NCI-H526 treated with DMSO at 0.1 percent for 48 hours (cell line): ENCODE data around the gene TSPAN15.
"Not testable (repeated sequence)": the region's sequence is repeated elsewhere in the genome, so short reads cannot be mapped to it uniquely, and the experiment has no call there.

Source experiments
- DNase-seq: peaks from one replicate; lab custom pipeline; 2025; lab: John Stamatoyannopoulos, UW

The TSPAN15 gene

DNA sequence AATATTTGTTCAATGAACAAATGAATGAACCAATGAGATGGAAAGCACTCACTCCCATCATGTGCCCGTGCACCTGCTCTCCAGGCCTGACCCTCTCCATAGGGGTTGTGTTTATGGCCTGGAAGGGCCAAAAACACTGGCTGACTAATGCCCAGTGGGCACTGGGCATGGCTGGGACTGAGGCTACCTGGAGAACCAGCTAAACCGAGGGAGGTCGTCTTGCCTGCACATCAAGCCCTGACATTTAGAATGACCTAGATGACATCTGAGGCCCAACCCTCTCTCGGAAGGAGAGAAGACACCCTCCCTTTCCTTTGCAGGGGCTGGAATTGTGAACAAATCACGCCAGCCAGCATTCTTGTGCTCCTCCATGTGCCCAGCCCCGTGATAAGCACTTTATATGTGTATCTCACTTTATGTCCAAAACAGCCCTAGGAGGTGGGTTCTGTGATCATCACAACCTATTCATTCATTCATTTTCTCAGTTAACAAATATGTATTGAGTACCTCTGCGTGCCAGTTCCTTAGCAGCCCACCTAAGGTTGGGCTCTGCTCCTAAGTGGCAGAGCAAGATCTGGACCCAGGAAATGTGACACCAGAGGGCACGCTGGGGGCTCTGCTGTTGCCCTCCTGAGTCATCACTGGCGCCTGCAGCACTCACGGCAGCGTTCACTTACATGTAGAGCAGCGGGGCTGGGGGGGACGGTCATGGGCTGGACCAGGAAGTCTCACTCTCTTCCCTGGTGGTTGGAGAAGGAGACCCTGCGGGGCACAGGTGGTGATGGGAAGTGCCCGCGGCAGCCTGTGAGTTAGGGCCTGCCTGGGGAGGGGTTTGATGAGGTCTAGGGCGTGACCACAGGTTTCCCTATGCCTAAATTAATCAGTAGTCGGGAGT, 52.0 kb downstream of the TSPAN15 start:
- DNase-seq, result no peak

DNA sequence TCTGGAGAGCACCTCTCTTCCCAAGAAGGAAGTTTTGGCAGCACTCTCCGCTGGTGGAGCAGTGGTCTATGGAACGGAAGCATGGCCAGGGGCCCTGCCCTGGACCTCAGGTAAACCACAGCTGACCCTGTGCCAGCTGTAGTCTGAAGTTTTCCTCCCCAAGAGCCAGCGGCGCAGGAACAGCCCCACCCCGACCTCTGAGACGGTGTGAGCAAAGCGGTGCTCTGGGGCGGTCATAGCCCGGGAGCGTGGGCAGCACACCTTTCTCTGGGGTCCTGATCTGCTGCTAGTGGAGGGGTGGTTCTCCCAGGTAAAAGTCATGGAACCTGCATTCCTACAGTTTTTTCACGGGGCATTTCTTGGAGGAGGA, 52.6 kb downstream of the TSPAN15 start:
- DNase-seq, result no peak

DNA sequence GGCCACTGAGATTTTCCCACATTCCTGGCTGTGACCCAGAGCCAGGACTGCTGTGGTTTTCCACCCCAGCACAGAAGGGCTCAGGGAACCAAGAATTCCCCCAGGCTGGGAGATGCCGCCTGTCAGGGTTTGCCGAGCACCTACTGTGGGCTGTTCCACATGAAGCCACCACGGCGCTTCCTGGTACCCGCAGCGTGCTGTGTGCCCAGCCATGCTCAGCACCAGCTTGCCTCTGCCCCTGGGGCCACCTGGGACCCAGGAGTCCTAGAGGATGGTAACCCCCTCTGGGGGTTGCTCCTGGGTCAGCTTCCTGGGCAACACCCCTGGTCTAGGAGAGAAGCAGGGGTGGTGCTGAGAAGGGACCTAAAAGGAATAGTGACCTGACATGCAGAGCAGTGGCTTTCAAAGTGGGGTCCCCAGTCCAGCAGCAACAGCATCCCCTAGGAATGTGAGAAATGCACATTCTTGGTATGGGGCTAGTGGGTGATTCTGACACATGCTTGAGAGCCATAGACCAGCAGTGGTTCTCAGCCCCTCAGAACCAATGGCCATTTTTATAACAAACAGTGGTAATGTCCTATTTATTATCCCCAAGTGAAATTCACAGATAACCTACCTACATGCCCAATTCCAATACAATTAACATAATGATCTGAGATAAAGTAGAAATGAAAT, 53.4 kb downstream of the TSPAN15 start:
- DNase-seq, result no peak

DNA sequence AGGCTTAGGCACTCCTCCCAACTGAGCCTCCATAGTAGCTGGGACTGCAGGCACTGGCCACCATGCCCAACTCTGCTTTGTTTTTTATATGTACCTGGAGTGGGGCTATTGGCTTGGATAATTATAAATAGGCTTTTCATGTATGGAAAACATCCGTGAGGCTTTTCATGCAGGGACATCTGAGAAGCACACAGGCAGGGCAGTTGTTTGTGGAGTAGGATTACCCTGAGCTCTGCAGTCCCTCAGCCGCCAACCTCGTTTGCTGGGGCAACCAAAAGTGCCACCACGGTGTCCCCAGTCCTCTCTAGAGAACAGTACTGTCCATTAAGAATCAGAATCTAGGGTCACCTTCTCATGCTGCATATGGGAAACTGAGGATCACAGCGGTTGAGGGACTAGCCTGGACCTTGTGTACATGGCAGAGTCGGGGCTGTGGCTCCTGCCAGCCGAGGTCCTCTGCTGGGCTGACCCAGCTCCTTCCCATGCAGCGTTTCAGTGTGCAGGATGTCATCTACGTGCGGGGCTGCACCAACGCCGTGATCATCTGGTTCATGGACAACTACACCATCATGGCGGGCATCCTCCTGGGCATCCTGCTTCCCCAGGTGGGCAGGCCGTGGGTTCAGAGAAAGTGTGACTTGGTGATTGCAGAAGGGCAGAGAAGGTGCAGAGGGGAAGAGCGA, 54.5 kb downstream of the TSPAN15 start:
- no peak for DNase-seq

DNA sequence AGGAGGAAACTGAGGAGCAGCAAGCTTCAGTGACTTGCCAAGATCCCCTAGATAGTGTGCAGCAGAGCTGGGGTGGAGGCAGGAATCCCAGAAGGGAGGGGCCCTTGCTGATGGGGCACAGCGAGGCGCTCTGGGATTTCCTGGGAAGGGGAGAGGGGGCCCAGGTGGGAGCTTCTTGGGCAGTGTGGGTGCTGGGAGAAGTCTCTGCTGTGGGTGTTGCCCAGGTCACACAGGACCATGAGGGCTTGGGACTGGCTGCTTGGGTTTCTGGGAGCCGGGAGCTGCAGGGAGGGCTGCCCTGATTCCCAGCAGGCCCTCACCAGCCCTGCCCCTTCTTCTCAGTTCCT, 55.2 kb downstream of the TSPAN15 start:
- DNase-seq, result no peak

DNA sequence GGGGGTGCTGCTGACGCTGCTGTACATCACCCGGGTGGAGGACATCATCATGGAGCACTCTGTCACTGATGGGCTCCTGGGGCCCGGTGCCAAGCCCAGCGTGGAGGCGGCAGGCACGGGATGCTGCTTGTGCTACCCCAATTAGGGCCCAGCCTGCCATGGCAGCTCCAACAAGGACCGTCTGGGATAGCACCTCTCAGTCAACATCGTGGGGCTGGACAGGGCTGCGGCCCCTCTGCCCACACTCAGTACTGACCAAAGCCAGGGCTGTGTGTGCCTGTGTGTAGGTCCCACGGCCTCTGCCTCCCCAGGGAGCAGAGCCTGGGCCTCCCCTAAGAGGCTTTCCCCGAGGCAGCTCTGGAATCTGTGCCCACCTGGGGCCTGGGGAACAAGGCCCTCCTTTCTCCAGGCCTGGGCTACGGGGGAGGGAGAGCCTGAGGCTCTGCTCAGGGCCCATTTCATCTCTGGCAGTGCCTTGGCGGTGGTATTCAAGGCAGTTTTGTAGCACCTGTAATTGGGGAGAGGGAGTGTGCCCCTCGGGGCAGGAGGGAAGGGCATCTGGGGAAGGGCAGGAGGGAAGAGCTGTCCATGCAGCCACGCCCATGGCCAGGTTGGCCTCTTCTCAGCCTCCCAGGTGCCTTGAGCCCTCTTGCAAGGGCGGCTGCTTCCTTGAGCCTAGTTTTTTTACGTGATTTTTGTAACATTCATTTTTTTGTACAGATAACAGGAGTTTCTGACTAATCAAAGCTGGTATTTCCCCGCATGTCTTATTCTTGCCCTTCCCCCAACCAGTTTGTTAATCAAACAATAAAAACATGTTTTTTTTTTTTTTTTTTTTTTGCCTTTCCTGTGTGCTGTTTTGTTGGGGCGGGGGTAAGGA, 55.8 kb downstream of the TSPAN15 start:
- DNase-seq, result no peak

DNA sequence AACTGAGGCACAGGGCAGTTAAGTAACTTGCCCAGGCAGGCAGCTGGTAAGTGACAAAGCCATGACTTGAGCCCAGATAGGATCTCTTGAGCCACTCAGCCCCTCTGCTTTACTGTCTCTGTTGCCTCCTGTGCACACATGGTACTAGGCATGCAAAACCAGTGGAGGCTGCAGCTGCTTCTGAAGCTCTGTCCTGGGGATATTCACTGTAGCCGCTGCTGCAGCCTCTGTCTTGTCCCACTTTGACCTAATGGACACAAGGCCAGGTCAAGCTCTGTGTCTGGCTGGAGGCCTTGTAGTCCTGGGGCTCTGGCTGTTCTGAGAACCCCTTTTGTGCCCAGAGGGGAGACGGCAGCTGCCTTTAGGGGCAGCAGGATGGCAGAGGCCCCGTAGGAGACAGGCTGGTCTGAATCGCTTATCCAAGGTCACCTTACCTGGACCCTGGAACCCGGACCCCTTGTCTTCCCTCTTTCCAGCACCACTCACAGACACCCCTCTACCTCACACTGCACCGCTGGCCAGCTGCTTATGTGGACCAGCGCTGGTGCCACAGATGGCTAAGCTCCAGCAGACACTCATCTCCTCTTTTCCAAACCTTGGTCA, 57.6 kb downstream of the TSPAN15 start:
- DNase-seq, result no peak

DNA sequence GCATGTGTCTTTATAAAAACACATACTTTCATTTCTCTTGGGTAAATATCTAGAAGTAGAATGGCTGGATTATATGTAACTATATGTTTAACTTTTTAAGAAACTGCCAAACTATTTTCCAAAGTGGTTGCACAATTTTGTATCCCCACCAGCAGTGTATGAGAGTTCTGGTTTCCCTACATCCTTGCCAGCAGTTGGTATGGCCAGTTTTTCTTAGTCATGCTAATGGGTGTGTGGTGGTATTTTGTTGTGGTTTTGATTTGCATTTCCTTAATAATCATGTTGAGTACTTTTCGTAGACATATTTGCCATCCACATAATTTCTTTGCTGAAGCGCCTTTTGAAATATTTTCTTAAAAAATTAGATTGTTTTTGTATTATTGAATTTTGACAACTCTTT, 61.6 kb downstream of the TSPAN15 start:
- DNase-seq, result no peak

DNA sequence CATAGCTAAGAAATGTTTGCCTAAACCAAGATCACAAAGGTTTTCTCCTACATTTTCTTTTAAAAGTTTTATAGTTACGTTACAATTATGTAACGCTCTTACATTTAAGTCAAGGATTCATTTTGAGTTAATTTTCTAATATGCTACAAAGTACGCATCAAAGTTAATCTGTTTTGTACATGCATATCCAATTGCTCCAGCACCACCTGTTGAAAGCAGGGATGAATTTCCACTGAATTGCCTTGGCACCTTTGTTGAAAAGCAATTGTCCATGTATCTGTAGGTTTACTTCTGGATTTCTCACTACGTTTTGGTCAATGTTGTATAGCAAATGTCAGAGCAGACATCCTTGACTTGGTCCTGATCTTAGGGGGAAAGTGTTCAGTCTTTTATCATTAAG, 62.4 kb downstream of the TSPAN15 start:
- no peak for DNase-seq

DNA sequence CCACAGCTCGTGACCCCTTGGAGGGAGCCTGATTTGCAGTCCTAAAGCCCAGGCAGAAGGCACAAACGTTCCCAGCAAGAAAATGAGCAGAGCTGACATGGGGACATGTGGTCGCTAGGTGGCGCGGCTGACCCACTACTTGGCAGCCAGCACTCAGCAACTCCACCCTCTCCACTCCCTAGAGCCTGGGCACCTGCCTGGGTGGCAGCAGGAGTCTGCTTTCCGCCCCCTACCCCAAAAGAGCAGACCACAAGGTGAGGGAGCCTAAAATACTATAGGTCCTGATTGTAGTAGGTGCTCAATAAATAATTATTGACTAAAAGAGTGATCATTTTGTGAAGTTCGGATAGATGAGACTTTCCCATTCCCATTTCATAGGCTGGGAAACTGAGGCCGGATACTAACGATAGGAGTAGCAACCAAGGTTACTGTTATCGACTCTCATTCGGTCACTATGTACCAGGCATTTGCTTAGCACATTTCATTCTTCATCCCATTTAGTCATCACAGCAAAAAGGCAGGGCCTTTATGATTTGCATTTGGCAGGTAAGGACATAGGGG, 64.5 kb downstream of the TSPAN15 start:
- peak; percentile 25 for DNase-seq

DNA sequence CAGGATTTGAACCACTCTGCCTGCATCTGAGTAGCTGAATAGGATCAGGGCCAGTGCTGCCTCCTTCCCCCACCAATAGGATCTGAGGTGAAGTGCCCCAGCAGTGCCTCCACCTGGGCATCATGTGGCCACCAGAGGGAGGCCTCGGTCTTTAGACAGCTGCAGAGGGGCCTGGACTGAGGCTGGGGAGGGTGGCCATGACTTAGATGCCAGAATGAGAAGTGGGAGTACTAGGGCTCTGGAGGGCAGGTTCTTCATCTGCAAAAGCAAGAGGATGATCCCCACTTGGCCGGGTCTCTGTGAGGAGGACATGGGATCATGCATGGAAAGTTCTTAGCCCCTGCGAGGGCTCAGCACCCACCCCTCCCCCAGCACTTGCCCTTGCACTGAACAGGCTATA, 65.1 kb downstream of the TSPAN15 start:
- DNase-seq, result peak; percentile 1

DNA sequence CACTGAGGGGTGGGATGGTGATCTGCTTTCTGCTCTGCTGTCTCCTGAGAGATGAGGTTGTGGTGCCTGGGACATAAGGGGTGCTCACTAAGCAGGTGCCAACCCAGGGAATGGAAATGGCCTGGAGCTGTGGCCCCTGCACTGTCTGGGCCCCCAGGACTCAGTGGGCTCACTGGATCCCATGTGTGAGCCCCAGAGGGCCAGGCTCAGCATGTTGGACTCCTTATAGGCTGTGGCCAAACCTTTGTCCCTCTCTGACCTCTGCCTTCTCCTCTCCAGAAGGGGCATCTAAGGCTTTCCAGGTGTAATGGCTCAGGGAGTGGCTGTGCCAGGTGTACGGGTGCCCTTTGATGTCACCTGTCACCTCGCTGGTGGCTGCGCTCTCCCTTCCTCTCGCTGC, 65.5 kb downstream of the TSPAN15 start:
- DNase-seq, result no peak

DNA sequence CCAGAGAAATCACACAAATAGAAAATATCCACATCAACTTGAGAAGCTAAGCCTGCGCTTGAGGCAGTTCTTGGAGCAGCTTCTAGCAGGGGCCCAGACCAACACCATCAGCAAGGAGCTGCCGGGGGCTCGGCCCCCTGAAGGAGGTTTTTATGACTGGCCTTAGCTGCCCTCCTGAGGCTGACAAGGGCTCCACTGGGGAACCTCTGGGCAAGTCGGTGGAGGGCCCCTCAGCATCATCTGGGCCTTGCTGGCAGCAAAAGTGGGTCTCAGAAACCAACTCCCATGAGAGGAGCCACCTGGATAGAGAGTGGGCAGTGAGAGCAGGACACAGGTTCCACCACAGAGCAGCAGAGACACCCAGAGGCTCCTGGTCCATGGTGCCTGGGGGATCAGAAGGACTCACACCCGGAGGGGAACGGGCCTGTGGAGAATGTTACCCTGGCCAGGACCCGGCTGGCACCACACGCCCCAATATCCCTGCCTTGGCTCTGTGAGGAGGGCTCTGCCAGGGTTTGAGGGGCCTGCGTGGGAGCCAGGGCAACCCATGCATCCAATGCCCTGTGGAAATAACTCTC, 66.1 kb downstream of the TSPAN15 start:
- no peak for DNase-seq

DNA sequence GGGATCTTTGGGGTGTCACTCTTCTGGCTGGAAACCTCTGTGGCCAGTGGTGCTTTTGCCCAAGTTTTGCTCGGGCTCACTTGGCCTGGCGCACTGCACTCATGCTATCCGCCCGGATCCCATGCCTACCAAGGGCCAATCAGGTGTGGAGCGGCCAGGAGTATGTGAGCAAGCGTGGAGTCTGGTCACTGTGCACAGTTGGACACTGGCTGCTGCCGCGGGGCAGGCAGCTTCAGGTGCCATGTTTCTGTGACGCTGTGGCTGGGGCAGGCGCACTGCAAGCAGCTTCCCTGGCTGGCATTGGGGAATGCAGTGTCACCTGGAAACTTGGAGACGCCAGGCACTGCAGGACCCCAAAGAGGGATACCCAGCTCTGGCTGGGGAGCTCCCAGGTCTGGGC, 76.7 kb downstream of the TSPAN15 start:
- no peak for DNase-seq

DNA sequence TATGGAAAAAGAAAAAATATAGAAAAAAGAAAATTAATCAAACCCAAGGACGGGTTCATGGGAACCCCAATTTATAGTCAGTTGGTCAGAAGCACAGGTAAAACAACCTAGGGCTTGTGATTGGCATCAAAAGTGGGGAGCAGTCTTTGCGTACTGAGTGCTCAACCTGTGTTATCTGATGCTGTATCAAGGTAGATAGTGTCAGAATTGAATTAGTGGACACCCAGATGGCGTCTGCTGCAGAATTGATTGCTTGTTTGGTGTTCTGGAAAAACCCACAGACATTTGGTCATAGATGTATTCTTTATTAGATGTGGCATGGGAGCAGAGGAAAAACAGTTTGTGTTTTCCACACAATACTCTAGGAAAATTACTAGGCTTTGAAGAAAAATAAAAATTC, 82.4 kb downstream of the TSPAN15 start:
- no peak for DNase-seq

DNA sequence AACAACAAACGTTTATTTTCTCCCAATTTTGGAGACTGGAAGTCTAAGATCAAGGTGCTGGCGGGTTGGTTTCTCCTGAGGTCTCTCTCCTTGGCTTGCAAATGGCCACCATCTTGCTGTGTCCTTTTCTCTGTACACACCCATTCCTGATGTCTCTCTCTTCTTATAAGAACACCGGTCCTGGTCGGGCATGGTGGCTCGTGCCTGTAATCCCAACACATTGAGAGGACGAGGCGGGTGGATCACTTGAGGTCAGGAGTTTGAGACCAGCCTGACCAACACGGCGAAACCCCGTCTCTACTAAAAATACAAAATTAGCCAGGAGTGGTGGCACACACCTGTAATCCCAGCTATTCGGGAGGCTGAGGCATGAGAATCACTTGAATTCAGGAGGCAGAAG, 85.3 kb downstream of the TSPAN15 start:
- DNase-seq, result not testable (repeated sequence)

DNA sequence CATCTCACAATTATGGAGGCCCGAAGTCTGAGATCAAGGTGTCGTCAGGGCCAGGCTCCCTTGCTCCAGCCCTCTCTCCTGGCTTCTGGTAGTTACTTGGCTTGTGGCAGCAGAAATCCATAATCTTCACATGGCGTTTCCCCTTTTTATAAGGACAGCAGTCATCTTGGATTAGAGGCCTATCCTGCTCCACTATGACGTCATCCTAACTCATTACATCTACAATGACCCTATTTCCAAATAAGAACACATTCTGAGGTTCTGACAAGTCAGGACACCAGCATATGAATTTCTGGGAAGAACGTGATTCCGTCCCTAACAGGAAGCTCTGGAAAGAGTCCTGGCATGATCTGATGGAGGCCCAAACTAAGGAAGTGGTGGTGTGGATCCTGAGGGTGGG, 86.2 kb downstream of the TSPAN15 start:
- no peak for DNase-seq

DNA sequence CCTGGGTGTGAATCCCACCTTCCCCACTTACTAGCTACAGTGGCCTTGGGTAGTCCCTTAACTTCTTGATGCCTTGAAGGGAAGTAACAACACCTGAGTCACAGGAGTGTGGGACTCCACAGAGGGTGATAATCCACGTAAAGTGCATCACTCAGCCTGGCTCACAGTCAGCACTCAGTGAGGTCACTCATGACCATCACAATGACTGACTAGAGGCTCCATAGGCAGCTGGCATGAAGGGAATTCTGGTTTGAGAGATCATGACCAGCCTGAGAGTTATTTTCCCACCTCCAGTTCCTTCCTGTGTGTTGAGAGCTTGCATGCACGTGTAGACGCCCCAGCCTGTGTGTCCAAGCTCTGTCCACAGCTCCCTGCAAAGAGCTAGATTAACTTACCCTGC, 87.2 kb downstream of the TSPAN15 start:
- no peak for DNase-seq

DNA sequence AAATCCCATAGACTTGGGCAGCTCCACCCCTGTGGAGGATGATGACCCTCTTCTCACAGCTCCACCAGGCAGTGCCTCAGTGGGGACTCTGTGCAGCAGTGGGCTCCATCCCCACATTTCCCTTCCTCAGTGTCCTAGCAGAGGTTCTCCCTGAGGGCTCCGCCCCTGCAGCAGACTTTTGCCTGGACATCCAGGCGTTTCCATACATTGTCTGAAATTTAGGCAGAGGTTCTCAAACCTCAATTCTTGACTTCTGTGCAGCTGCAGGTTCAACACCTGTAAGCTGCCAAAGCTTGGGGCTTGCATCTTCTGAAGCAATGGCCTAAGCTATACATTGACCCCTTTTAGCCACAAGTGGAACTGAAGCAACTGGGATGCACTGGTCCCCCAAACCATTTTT, 90.2 kb downstream of the TSPAN15 start:
- DNase-seq, result no peak

DNA sequence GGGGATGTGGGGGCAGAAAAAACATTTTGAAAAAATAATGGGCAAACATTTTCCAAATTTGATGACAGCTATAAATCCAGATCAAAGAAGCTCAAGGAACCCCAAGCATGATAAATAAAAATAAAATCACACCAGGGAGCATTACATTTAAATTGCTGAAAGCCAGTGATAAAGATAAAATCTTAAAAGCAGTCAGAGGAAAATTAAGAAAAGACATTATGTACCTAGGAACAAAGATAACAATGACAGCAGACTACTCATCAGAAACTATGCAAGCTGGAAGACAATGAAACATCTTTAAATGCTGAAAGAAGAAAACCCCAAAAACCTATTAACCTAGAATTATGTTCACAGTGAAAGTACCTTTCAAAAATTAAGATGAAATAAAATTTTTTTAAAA, 98.7 kb downstream of the TSPAN15 start:
- no peak for DNase-seq

DNA sequence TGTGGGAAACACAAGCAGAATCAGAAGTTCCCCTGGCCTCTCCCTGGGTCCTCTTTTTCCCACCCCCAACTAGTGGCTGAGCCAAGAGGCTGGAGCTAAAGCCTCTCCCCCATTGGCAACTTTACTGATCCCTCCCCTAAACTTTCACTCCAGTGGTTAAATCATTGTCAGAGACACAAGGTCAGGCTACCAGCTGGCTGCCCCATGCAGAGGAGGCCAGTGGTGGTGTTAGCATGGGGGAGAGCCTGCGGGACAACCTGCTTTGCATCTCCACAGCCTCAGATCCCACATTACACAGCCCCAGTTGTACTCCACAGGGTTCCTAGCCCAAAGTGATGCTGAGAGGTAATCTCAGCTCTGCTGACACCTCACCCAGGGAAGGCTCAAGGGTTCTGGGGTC, 101.0 kb downstream of the TSPAN15 start:
- no peak for DNase-seq
